GM21360 (cell line): ENCODE data around the gene TNRC6B.

ENCODE experiments used
- ATAC-seq: cut with Tn5 transposase; IDR thresholded peaks from one replicate; pipeline ENCODE4 v1.9.1; 2021; ENCODE audit warnings: mild to moderate bottlenecking, moderate library complexity; ENCODE audit not compliant: unreplicated experiment

Gene TNRC6B

DNA sequence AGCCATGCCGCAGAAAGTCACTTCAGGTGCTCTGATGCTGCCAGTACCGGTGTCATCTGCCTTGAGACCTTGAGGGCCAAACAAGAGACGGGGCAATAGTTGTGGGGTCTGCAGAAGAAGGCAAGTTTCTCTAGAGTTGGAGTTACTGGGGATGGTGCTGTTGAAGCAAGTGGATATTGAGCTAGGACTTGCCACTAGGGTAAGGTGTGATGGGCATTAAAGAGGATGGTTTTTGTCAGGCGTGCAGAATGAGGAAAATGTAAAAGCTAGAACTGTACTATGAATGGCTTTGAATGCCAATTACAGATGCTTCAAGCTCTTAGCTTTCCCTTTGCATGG, 61.6 kb downstream of the TNRC6B start:
- no peak for ATAC-seq

DNA sequence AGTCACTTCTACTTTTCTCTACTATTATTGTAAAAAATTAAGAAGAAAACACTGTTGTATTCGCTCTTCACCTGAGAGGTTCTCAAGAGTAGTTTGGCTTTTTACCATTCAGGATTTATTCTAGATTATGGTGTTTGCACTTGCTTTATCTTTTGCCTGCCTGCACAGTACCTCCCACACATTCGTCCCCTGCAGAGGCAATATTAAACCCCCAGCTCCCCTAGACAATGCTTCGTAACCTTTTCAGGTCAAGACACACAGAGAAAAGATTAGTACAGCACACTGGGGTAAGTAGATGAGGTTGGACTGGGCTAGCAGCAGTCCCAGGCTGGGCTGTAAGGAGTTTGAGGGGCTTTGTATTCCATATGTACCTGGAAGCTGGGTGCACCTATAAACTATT, 62.4 kb downstream of the TNRC6B start:
- ATAC-seq = no peak

DNA sequence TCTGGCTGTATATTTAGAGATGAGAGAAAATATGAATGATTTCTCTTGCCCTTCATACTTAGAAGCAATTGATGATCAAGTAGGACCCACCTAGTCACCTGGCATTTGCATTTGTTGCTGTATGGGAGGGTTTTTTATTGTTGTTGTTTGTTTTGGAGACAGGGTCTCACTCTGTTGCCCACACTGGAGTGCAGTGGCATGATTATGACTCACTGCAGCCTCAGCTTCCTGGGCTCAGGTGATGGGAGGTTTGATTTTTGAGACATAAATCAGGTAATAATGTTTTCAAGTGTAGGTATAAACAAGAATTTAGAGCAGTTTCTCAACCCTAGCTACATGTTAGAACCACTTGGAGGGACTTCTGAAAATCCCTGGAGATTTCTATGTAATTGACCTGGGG, 63.0 kb downstream of the TNRC6B start:
- no peak for ATAC-seq

DNA sequence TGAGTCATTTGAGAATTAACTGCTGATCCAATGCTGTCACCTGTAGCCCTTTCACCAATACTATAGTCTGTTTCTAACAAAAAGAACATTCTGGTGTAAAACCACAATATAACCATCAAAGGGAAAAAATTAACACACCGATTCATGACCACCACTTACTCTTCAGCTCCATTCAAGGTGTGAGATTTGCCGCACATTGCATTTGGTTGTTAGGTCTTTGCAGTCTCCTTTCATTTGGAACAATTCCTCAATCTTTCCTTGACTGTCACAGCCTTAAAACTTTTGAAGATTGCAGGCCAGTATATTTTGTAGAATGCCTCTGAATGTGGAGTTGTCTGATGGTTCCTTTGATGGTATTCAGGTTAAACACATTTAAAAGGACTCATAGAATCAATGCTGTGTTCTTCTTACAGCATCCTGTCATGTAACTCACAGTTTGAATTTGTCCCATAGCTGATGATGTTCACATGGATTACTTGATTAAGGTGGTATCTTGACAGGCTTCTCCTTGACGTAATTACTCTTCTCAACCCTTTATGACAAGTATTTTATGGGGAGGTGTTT, 63.6 kb downstream of the TNRC6B start:
- no peak for ATAC-seq

DNA sequence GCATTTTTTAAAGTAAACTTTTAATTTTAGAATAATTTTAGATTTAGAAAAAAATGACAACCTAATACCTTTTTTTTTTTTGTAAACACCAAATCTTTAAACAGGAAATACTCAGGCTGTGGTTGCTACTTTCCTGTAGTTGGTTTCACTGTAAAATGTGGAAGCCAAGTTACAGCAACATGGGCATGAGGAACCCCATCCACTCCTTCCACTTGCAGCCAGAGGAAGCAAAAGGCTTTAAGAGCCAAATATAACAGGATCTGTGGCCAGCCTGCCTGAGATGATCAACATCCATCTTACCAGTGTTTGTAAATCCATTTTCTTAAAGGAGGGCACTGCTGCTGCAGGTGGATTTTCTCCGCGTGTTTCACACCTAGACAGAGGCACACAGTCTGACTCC, 66.2 kb downstream of the TNRC6B start:
- no peak for ATAC-seq

DNA sequence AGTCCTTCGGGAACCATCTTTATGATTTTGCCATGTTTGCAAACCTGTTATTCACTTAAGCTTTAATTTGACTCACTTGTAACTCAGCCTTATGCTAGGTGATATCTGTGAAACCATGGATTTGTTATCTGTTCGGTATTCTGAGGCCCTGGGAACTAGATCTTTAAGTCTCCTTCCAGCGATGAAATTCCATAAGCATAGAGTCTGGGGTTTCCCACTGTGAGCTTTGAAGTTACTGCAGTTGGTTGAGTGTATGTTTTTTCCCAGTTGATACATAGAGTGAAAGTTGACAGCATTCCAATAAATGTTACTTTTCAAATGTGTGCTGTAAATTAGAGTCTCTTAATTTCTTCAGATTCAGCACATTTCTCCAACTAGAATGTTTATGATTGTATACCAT, 66.9 kb downstream of the TNRC6B start:
- ATAC-seq = no peak

DNA sequence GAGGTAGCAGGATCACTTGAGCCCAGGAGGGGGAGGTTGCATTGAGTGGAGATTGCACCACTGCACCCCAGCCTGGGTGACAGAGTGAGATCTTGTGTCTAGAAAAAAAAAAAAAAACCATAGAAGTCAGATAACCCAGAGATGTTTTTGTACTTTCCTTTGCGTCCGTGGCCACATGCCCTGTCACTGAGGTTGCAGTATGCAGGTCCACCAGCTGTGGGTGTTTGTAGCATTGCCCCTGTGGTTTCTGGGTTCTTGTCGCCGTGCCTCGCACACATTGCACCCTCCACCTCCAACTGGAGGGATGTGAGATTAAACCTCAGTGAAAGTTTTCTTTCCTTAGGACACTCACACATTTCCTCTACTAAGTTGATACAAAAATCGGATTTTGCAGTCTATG, 70.3 kb downstream of the TNRC6B start:
- ATAC-seq = no peak

DNA sequence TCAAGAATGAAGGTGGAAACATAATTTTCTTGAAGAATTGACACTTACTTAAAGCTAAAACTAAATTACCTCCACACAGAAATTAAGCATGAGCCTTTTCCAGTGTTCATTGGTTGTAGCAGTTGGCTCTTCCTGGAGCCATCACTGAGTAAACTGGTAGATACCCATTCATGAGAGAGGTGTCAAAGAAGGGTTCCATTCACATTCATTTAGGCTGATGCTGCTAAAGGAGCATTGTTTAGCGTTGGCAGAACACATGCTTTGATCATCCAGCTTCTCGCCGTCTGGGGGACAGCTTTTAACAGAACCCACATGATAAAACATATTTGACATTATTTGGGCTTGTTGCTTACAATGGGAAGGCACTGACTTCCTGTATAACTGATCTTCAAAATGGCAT, 71.6 kb downstream of the TNRC6B start:
- ATAC-seq = no peak

DNA sequence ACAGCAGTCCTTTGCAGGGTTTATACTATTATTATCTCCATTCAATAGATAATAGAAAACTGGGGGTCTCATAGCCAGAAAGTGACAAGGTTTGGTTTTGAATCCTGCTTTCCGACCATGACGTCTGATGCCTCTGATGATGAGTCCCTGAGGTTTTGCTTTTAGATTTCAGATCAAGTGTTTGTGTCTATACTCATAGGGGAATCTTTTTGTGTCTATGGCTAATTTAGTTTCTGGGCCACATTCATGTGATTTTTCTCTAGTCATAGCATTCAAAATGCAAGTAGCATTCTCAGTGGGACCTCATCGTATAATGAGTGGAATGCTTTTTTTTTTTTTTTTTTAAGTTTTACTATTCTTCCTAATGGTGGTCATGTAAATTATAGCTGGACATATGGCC, 72.9 kb downstream of the TNRC6B start:
- ATAC-seq = no peak

DNA sequence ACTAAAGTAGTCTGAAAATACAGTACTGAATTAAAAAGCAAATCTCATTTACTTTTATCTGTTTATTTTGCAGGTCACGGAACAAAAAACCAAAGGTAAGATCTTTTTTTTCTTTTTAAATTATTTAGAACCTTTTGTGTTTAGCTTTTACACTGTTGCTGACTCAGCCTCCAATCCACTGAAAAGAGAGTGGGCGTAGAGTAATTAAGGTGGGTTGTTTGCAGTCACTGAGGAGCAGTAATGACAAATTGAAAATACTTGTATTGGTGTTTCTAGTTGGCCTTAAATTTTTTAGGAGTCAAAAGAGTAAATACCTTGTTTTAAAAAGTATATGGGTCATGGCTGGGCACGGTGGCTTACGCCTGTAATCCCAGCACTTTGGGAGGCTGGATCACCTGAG, 73.4 kb downstream of the TNRC6B start:
- no peak for ATAC-seq

DNA sequence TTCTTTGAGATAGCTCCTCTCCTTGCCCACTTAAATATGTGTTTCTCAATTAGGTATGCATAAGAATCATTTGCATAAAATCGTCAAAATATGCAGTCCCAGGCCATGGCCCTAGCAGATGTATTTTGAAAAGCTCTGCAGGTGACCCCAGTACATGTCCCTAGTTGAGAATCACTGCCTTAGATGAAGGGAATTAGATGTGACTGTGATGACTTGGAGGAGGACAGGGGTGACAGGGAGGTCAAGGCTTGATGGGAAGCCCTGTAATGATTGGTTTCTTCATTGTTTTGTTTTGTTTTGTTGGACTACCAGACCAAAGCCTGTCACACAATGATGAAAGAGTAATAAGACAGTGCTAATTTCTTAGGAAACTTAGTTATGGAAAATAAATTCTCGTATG, 74.4 kb downstream of the TNRC6B start:
- ATAC-seq = no peak

DNA sequence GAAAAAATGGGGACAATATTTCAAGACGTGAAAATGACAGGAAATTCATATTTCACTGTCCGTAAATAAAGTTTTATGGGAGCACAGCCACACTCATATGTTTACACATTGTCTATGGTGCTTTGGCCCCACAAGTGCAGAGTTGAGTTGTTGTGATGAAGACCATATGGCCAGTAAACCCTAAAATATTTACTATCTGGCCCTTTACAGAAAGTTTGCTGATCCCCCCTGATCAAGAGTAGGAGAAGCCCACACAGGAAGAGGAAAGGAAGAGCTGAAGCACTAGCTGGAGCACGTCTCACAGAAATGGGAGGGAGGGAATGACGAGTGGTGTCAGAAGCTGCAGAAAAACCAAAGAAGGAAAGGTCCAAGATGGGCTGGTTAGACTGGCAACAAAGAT, 78.8 kb downstream of the TNRC6B start:
- ATAC-seq = no peak

DNA sequence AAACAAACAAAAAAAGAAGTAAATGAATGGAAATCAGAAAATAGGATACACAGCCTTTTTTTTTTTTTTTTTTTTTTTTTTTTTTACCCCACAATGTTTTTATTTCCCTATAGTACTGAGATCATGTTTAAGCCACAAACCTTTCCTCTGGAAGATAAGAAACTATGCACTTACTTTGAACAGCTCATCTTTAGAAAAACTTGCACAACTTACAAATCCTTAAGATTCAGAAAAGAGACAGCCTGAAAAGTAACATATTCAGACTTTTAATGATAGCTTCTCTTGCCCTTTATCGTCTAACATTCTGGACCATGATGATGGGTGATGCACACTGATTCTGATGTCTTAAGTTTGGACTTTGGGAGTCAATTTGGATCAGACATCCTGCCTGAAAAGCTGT, 80.3 kb downstream of the TNRC6B start:
- ATAC-seq = no peak

DNA sequence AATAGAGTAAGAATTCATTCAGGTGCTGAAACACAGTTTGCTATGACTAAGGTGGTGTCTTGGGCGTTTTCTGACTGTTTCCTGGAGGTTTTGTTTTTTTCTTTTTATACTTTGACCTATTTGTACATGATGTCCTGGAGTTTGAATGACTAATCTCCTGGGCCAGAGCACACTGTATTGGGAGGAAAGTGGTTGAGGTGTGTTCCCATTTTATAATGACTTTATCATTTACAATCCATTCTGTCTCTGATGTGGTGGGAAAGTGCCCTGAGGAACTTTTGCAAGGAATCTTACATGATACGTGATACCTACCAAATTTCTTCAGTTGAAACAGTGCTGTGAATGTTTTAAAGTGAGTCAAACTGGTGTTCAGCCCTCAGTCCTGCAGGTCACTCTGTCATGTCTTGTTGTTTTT, 80.8 kb downstream of the TNRC6B start:
- ATAC-seq = no peak

DNA sequence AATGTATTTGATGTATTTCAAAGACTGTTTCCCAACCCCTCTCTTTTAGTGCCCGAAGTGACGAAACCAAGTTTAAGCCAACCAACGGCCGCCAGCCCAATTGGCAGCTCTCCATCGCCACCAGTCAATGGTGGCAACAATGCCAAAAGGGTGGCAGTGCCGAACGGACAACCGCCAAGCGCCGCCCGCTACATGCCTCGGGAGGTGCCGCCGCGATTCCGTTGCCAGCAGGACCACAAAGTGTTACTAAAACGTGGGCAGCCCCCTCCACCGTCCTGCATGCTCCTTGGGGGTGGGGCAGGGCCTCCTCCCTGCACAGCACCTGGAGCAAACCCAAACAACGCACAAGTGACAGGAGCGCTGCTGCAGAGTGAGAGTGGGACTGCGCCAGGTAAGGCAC, 84.1 kb downstream of the TNRC6B start:
- ATAC-seq = no peak

DNA sequence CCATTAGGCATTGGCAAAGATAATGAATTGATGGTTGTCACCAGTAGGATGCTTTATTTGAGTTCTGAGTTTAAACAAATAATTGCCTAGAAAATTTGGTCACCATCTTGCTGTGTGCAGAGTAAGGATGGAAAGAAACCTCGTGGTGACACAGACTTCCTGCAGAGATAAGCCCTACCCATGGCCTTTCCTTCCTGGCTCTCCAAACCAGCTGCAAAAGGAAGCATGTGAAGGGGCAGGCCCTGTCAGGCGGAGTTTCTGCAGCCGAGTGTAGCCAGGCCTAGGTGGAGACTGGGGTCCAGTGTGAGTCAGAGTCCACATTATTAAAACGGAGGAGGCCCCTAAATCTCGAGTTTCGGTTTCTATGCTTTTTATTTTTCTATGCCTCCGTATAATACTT, 85.5 kb downstream of the TNRC6B start:
- no peak for ATAC-seq

DNA sequence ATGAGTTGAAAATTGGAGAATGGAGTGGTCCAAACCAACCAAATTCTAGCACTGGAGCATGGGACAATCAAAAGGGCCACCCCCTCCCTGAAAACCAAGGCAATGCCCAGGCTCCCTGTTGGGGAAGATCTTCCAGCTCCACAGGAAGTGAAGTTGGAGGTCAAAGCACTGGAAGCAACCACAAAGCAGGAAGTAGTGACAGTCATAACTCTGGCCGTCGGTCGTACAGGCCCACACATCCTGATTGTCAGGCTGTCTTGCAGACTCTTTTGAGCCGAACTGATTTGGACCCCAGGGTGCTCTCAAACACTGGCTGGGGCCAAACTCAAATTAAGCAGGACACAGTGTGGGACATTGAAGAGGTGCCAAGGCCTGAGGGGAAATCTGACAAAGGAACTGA, 88.1 kb downstream of the TNRC6B start:
- ATAC-seq = no peak

DNA sequence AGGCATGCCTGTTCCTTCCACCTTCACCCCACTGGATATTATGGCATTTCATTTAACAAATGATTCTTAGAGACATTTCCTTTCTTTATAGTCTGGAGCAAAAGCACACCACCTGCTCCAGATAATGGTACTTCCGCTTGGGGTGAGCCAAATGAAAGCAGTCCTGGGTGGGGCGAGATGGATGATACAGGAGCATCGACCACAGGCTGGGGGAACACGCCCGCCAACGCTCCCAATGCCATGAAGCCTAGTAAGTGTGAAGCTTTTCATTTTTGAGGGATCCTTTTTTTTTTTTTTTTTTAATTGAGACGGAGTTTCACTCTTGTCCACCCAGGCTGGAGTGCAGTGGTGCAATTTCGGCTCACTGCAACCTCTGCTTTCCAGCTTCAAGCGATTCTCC, 92.3 kb downstream of the TNRC6B start:
- ATAC-seq = no peak

DNA sequence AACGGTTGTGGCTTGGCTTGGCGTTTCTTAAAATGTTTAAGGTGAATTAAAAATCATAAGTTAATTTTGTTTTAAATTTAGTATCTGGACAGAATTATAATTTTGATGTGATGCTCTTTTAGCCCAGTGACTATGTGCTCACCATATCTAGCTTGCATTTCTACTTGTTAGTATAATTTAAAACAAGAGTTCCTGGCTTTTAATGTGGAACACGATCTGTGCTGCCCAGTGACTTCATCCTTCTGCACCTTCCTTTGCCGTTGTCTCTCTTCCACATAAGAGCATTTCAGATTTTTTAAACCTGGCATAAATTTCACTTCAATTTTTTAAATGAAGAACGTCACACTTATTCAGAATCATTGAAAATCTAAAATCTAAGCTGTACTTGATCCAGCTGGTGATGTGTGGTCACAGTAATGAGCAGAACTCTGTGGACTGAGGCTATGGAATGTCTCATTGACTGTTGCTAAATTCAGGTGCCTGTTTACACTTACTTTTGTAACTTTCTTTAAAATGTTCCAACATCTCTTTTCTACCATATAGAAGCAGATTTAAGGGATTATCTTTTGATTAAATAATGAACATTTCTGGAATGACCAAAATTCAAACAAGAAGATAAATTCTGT, 93.1 kb downstream of the TNRC6B start:
- no peak for ATAC-seq

DNA sequence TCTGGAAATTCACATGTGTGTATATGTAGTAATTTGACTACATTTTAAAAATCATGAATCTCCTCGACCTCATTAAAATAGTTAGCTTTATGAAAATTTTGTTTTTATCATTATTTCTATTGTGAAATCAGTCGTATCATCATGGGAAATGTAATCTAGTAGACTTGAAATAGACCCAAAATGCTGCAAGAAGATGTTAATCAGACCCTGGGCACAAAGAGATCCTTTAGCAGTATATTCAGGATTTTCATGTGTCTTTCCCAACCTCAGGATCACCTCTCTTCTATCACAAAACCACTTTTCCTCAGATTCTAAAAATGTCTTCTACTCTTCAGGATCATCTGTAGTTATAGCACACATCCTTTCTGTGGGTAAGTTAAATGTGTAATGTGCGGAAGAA, 93.7 kb downstream of the TNRC6B start:
- ATAC-seq = no peak

DNA sequence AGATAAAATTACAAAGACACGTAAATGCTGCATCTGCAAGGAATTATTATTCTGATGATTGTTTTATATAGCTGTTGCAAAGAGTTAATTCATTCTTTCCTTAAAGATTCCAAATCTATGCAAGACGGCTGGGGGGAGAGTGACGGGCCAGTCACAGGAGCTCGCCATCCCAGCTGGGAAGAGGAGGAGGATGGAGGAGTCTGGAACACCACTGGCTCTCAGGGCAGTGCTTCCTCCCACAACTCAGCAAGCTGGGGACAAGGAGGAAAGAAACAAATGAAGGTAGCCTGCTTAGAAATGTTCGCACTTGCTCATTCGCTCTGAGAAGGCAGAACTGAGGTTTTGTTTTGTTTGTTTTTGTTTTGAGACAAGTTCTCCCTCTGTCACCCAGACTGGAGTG, 95.6 kb downstream of the TNRC6B start:
- ATAC-seq = no peak

DNA sequence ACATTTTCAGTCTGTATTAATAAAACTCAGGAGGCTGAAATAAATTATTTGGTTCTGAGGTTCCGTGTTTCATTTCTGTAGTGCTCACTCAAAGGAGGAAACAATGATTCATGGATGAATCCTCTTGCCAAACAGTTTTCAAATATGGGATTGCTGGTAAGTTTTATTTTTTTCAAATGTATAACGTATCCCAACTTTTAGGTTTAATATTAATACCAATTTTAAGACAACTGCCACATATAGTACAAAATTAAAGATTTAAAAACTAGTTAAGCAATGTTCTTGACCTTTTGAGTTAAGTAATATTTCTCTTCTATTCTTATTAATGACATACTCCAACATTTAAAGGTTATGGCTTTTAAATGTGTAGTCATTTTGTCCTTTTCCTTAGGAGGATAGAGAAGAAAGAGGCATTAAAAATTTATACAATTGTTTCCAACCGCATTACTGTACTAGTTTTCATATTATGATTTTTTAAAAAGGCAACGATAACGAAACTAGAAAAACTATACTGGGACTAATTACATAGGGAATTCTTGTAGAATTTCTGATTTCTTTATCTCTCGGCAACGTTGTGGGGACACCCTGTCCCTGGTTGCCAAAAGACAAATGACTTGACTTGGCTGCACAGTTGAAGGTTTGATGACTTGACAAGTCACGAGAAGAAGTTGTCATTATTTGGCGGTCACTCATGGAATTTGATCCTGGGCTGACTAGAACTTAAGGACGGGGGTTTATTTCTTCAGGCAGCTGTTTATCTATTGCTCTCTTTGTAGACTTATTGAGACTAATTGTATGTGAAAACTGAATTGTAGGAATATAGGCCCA, 99.5 kb downstream of the TNRC6B start:
- ATAC-seq = no peak

DNA sequence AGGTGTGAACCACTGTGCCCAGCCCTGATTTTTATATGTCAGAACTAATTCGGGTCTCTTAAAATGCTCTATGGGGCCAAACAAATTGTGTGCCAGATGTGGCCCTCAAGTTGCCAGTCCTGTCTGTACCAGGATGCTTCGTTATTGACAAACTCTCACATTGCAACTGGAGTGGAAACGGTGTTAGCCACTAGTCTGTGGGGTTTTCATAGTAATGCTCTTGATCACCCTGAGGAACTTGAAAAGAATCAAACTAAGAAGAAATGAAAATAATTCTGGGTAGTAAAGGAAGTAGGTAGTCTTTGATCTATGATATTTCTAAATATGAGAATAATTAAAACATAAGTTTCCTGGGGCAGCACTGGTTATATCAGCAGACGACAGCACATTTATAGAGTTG, 101.3 kb downstream of the TNRC6B start:
- ATAC-seq = no peak
